HL-60 (cell line): Measurements from ENCODE around the gene FAM124A.

Experiments used
- DNase-seq, 2 experiments: peaks; one replicate each; pipeline ENCODE4 v3.0.0-alpha.2; 2010 to 2020; ENCODE audit warnings: low read depth in 1 of 2, low spot score in 1 of 2
- H3K27ac ChIP-seq: fragments of 250-450 bp; sonication (Bioruptor Pico); replicated peaks from 2 replicates; pipeline ENCODE4 v1.5.1; 2020; ENCODE audit warnings: mild to moderate bottlenecking, moderate library complexity
- H3K27me3 ChIP-seq: fragments of 250-450 bp; sonication (Bioruptor Pico); 2 replicates; pipeline ENCODE4 v1.5.1; 2021; ENCODE audit warnings: mild to moderate bottlenecking, moderate library complexity; ENCODE audit not compliant: insufficient read depth, poor library complexity, severe bottlenecking
- H3K4me3 ChIP-seq: replicated peaks from 2 replicates; pipeline ENCODE4 v1.5.1; 2011; ENCODE audit warnings: mild to moderate bottlenecking, control low read depth, low read length; ENCODE audit not compliant: insufficient read depth
- CTCF ChIP-seq: IDR thresholded peaks from one replicate; pipeline ENCODE4 v1.5.1; 2011; ENCODE audit warnings: low read length, control low read depth, inconsistent platforms; ENCODE audit not compliant: insufficient read depth
- GABPA ChIP-seq: IDR thresholded peaks from 2 replicates; pipeline ENCODE4 v1.6.1; 2012; ENCODE audit warnings: low read depth
- POLR2AphosphoS5 ChIP-seq: IDR thresholded peaks from 2 replicates; pipeline ENCODE4 v1.6.1; 2012; ENCODE audit warnings: low read depth
- REST ChIP-seq: IDR thresholded peaks from 2 replicates; pipeline ENCODE4 v1.6.1; 2012; ENCODE audit warnings: low read depth; ENCODE audit not compliant: insufficient replicate concordance
- SPI1 ChIP-seq: IDR thresholded peaks from 2 replicates; pipeline ENCODE4 v1.6.1; 2012; ENCODE audit warnings: low read depth, mild to moderate bottlenecking, borderline replicate concordance

Gene FAM124A

GRCh38 chr13:51318876-51319275 is 96.7 kb downstream of the FAM124A start:
- H3K4me3 ChIP-seq: no peak overlapping the region
- no peak overlapping the region for H3K27ac ChIP-seq
- no peaks in the 10 kb centered on the region for H3K27me3 ChIP-seq
- no peak for DNase-seq
- TF ChIP-seq REST: no peak
- no peak for TF ChIP-seq GABPA
- TF ChIP-seq POLR2AphosphoS5: no peak
- TF ChIP-seq CTCF: no peak
- no peak for TF ChIP-seq SPI1

- no peak overlapping the region for H3K27ac ChIP-seq
Measured at GRCh38 chr13:51321836-51322235, 99.6 kb downstream of the FAM124A start.

GRCh38 chr13:51322826-51323225 is 100.6 kb downstream of the FAM124A start:
- no peaks in the 10 kb centered on the region for H3K27me3 ChIP-seq

More at GRCh38 chr13:51321836-51322235, 99.6 kb downstream of the FAM124A start:
- TF ChIP-seq REST: no peak
- TF ChIP-seq GABPA: no peak
- TF ChIP-seq POLR2AphosphoS5: no peak
- TF ChIP-seq SPI1: no peak
- no peak for TF ChIP-seq CTCF
- Histone ChIP-seq H3K4me3 (no peak overlapping the region), H3K27me3 (no peaks in the 10 kb centered on the region)
- no peak for DNase-seq

More at GRCh38 chr13:51322826-51323225, 100.6 kb downstream of the FAM124A start:
- no peak overlapping the region for H3K4me3 ChIP-seq
- H3K27ac ChIP-seq: no peak overlapping the region
- no peak for DNase-seq
- no peak for TF ChIP-seq SPI1
- no peak for TF ChIP-seq REST
- no peak for TF ChIP-seq CTCF
- TF ChIP-seq POLR2AphosphoS5: no peak
- no peak for TF ChIP-seq GABPA
